ENCODE results near the gene OTOGL.

DNA sequence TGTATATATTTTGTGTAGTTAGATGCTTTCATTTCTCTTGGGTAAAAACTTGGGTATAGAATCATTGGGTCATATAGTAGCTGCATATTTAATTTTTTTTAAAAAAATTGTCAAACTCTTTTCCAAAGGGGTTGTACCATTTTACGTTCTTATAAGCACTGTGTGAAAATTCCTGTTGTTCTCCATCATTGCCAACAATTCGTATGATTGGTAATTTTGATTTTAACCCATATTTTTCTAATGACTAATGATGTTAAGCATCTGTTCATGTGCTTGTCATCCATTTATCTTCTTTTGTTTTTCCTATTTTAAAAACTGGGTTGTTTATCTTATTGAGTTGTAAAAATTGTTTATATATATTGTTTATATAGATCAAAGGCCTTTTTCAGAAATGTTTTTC, 77.4 kb downstream of the OTOGL start:
- TF ChIP-seq, protein P1, sequence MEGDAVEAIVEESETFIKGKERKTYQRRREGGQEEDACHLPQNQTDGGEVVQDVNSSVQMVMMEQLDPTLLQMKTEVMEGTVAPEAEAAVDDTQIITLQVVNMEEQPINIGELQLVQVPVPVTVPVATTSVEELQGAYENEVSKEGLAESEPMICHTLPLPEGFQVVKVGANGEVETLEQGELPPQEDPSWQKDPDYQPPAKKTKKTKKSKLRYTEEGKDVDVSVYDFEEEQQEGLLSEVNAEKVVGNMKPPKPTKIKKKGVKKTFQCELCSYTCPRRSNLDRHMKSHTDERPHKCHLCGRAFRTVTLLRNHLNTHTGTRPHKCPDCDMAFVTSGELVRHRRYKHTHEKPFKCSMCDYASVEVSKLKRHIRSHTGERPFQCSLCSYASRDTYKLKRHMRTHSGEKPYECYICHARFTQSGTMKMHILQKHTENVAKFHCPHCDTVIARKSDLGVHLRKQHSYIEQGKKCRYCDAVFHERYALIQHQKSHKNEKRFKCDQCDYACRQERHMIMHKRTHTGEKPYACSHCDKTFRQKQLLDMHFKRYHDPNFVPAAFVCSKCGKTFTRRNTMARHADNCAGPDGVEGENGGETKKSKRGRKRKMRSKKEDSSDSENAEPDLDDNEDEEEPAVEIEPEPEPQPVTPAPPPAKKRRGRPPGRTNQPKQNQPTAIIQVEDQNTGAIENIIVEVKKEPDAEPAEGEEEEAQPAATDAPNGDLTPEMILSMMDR (IDR thresholded peaks at IDR 0.05): no peak
- no peak for TF ChIP-seq ZFX (IDR thresholded peaks at IDR 0.05; ENCODE audit: borderline replicate concordance)
